ENCODE results near the gene ASB2. TPM values are rescaled to one million over a fixed set of nuclear protein-coding genes. Genes with fewer than 3 reads are reported as not detected.
A peak's percentile ranks its signal among the peaks of the same experiment; 100 is the strongest.

The ASB2 gene
- total and polyA plus RNA-seq, 2 of the 13 experiments (the other 11 are each of a cell fraction or from before 2014, with no cell fraction given) = 0.82 to 4.1 TPM

DNA sequence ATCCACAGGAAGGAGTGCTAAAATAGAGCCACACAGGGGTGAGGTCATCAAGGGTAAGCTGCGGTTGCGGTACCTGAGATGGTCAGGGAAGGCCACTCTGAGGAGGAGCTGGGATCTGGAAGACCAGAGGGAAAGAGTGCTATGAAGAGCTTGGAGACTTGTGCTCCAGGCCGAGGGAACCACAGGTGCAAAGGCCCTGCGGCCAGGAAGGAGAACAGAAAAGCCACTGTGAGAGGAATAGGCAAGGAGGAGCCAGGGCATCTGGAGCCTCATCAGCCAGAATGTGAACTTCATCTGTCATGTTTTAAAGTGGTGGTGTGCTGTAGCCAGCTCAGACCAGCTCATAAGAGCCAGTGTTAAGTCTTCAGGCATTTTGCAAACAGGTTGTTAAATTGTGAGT, 15.3 kb upstream of the ASB2 start:
- ChIA-PET POLR2A (no interaction called here), CTCF (ENCODE audit: low intra/inter-chr PET ratio, low total read pairs) (no interaction called here)
- Histone ChIP-seq H3K4me1 (ENCODE audit: insufficient read depth, low read length) (peaks cover 40% of the 10 kb centered on the region), H4K20me1 (ENCODE audit: insufficient read depth, low read length) (no peaks in the 10 kb centered on the region), H3K36me3 (replicated peaks in 1 of 2; ENCODE audit: control insufficient read depth in 1 of 2, insufficient read depth in 2 of 2, low read length in 2 of 2) (no peaks in the 10 kb centered on the region), H3K4me3 (replicated peaks in 1 of 3; ENCODE audit: insufficient read depth in 1 of 3, low read depth in 2 of 3, low read length in 3 of 3) (no peak overlapping the region), H2AFZ (ENCODE audit: low read length) (no peak overlapping the region), H3K4me2 (ENCODE audit: low read depth, low read length) (no peak overlapping the region), H3K9me3 (ENCODE audit: low read length) (no peaks in the 10 kb centered on the region), H3K9ac (ENCODE audit: insufficient read depth, low read depth, low read length) (no peak overlapping the region), H3K27ac (ENCODE audit: extremely low read length, insufficient read depth, low read length) (no peak overlapping the region), H3K27me3 (ENCODE audit: control insufficient read depth in 1 of 2, insufficient read depth in 2 of 2, low read length in 2 of 2) (peaks cover 4 to 65% of the 10 kb centered on the region in 2 experiments; a peak in 4 of 5 replicates), H3K79me2 (ENCODE audit: insufficient read depth, low read length) (no peaks in the 10 kb centered on the region)
- TF ChIP-seq ZMYM3 (CRISPR knock-in tag; IDR thresholded peaks at IDR 0.05) = peak; percentile 62; the same call in 1 of the 2 replicates
- TF ChIP-seq PAWR (CRISPR knock-in tag; IDR thresholded peaks at IDR 0.05; ENCODE audit: borderline replicate concordance) = no peak
- in situ Hi-C loops (cut with HindIII; ENCODE audit: extremely low pct_ligation_motif_present, low pct_unique_long_range_greater_than_20kb) (no loop called here), intact Hi-C loops (cut with micrococcal nuclease; ENCODE audit: unreplicated experiment) (no loop called here)
- DNase-seq (ENCODE audit: low spot score) (no peak), ATAC-seq (no peak), FAIRE-seq (no peak)
- WGBS (ENCODE audit: low lambda C conversion rate) = 55% methylated on average over 4 of the region's 4 CpGs
- BruUV-seq (replicated peaks) = no TSS peak

DNA sequence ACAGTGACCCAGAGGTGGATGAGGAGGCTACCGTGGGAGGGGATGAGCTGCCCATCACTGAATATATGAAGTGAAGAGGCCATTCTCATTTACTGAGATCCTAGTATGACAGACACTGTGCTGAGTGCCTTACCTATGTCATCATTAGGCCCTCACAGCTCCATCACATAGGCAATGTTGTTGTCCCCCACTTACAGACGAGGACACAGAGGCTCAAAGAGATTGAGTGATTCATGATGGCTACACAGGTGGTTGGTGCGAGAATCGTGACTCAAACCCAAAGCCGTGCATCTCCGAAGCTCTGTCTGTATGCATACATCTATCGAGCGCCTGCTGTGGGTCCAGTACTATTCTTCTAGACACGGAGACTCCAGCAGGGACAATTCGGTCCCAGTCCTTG, 14.8 kb upstream of the ASB2 start:
- no peak for FAIRE-seq
- Histone ChIP-seq H3K4me1 (ENCODE audit: insufficient read depth, low read length) (peaks cover 43% of the 10 kb centered on the region), H3K4me2 (ENCODE audit: low read depth, low read length) (no peak overlapping the region), H3K27ac (ENCODE audit: extremely low read length, insufficient read depth, low read length) (no peak overlapping the region), H3K79me2 (ENCODE audit: insufficient read depth, low read length) (no peaks in the 10 kb centered on the region), H3K36me3 (replicated peaks in 1 of 2; ENCODE audit: control insufficient read depth in 1 of 2, insufficient read depth in 2 of 2, low read length in 2 of 2) (no peaks in the 10 kb centered on the region), H2AFZ (ENCODE audit: low read length) (no peak overlapping the region), H3K27me3 (ENCODE audit: control insufficient read depth in 1 of 2, insufficient read depth in 2 of 2, low read length in 2 of 2) (peaks cover 4 to 64% of the 10 kb centered on the region in 2 experiments; a peak in 4 of 5 replicates), H4K20me1 (ENCODE audit: insufficient read depth, low read length) (no peaks in the 10 kb centered on the region), H3K9me3 (ENCODE audit: low read length) (no peaks in the 10 kb centered on the region), H3K4me3 (replicated peaks in 1 of 3; ENCODE audit: insufficient read depth in 1 of 3, low read depth in 2 of 3, low read length in 3 of 3) (no peak overlapping the region), H3K9ac (ENCODE audit: insufficient read depth, low read depth, low read length) (no peak overlapping the region)
- WGBS (ENCODE audit: low lambda C conversion rate) = 41% methylated on average over 8 of the region's 10 CpGs
- CTCF ChIA-PET (ENCODE audit: low intra/inter-chr PET ratio, low total read pairs) = no interaction called here
- POLR2A ChIA-PET = no interaction called here
- intact Hi-C loops (cut with micrococcal nuclease; ENCODE audit: unreplicated experiment) = no loop called here
- no peak for TF ChIP-seq ZNF747 (CRISPR knock-in tag; IDR thresholded peaks at IDR 0.05; ENCODE audit: borderline replicate concordance)
- no peak for TF ChIP-seq FOXP1 (IDR thresholded peaks at IDR 0.05)
- no peak for TF ChIP-seq FOXP1 (CRISPR knock-in tag; IDR thresholded peaks at IDR 0.05)
- TF ChIP-seq, protein P1, sequence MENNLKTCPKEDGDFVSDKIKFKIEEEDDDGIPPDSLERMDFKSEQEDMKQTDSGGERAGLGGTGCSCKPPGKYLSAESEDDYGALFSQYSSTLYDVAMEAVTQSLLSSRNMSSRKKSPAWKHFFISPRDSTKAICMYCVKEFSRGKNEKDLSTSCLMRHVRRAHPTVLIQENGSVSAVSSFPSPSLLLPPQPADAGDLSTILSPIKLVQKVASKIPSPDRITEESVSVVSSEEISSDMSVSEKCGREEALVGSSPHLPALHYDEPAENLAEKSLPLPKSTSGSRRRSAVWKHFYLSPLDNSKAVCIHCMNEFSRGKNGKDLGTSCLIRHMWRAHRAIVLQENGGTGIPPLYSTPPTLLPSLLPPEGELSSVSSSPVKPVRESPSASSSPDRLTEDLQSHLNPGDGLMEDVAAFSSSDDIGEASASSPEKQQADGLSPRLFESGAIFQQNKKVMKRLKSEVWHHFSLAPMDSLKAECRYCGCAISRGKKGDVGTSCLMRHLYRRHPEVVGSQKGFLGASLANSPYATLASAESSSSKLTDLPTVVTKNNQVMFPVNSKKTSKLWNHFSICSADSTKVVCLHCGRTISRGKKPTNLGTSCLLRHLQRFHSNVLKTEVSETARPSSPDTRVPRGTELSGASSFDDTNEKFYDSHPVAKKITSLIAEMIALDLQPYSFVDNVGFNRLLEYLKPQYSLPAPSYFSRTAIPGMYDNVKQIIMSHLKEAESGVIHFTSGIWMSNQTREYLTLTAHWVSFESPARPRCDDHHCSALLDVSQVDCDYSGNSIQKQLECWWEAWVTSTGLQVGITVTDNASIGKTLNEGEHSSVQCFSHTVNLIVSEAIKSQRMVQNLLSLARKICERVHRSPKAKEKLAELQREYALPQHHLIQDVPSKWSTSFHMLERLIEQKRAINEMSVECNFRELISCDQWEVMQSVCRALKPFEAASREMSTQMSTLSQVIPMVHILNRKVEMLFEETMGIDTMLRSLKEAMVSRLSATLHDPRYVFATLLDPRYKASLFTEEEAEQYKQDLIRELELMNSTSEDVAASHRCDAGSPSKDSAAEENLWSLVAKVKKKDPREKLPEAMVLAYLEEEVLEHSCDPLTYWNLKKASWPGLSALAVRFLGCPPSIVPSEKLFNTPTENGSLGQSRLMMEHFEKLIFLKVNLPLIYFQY (CRISPR knock-in tag; IDR thresholded peaks at IDR 0.05; ENCODE audit: borderline replicate concordance) = no peak
- no peak for TF ChIP-seq KMT2A (CRISPR knock-in tag; IDR thresholded peaks at IDR 0.05)
- TF ChIP-seq KDM3A (CRISPR knock-in tag; IDR thresholded peaks at IDR 0.05; ENCODE audit: low read depth) = no peak
- no peak for TF ChIP-seq KLF16 (CRISPR knock-in tag; IDR thresholded peaks at IDR 0.05)
- TF ChIP-seq ZNF556 (CRISPR knock-in tag; IDR thresholded peaks at IDR 0.05; ENCODE audit: borderline replicate concordance) = no peak
- no peak for TF ChIP-seq ZNF709 (CRISPR knock-in tag; IDR thresholded peaks at IDR 0.05)
- TF ChIP-seq ZMYM3 (CRISPR knock-in tag; IDR thresholded peaks at IDR 0.05) = no peak
- TF ChIP-seq RFX1 (IDR thresholded peaks at IDR 0.05) = no peak
- TF ChIP-seq PRPF4 (IDR thresholded peaks at IDR 0.05; ENCODE audit: low read depth, low read length, poor library complexity, severe bottlenecking) = no peak
- TF ChIP-seq PHF21A (CRISPR knock-in tag; IDR thresholded peaks at IDR 0.05) = no peak
- TF ChIP-seq, protein P2, sequence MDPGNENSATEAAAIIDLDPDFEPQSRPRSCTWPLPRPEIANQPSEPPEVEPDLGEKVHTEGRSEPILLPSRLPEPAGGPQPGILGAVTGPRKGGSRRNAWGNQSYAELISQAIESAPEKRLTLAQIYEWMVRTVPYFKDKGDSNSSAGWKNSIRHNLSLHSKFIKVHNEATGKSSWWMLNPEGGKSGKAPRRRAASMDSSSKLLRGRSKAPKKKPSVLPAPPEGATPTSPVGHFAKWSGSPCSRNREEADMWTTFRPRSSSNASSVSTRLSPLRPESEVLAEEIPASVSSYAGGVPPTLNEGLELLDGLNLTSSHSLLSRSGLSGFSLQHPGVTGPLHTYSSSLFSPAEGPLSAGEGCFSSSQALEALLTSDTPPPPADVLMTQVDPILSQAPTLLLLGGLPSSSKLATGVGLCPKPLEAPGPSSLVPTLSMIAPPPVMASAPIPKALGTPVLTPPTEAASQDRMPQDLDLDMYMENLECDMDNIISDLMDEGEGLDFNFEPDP (CRISPR knock-in tag; conservative IDR thresholded peaks at IDR 0.05) = no peak
- DNase-seq (ENCODE audit: low spot score) = no peak
- no peak for ATAC-seq
- in situ Hi-C loops (cut with HindIII; ENCODE audit: extremely low pct_ligation_motif_present, low pct_unique_long_range_greater_than_20kb) = no loop called here
- BruUV-seq (replicated peaks) = no TSS peak
